Fibroblast of lung (primary cell): Measurements from ENCODE around the gene ANKS1A. TPM values are rescaled to one million over a fixed set of nuclear protein-coding genes. Genes with fewer than 3 reads are reported as not detected.
A peak's percentile ranks its signal among the peaks of the same experiment; 100 is the strongest.

ENCODE experiments used
- DNase-seq, 2 donors: peaks; one replicate each; pipeline versions ENCODE4 v3.0.0 to v3.0.0-alpha.2; 2010; ENCODE audit warnings: low read depth in 2 of 2
- H2AFZ ChIP-seq: 2 replicates; pipeline ENCODE4 v1.5.1; 2012; ENCODE audit warnings: low read length, control low read depth, inconsistent platforms
- H3K27ac ChIP-seq: 2 replicates; pipeline ENCODE4 v1.5.1; 2011; ENCODE audit warnings: low read length, control low read depth; ENCODE audit not compliant: insufficient read depth
- H3K27me3 ChIP-seq: 2 replicates; pipeline ENCODE4 v1.5.1; 2011; ENCODE audit warnings: mild to moderate bottlenecking, low read length; ENCODE audit not compliant: control insufficient read depth, insufficient read depth
- H3K36me3 ChIP-seq: 2 replicates; pipeline ENCODE4 v1.5.1; 2011; ENCODE audit warnings: low read length; ENCODE audit not compliant: control insufficient read depth, insufficient read depth
- H3K4me1 ChIP-seq: 2 replicates; pipeline ENCODE4 v1.5.1; 2011; ENCODE audit warnings: low read length; ENCODE audit not compliant: control insufficient read depth, insufficient read depth; ENCODE audit errors: extremely low read depth
- H3K4me2 ChIP-seq: 2 replicates; pipeline ENCODE4 v1.5.1; 2011; ENCODE audit warnings: low read length, control low read depth; ENCODE audit not compliant: insufficient read depth; ENCODE audit errors: extremely low read depth
- H3K4me3 ChIP-seq, 4 experiments: fragments of 200-600 bp in 1 of 4; sonication (generic) in 1 of 4; replicated peaks in 1 of 4; 2 replicates each; pipeline ENCODE4 v1.5.1; 2011 to 2016; ENCODE audit warnings: low read length in 4 of 4, low read depth in 3 of 4, mild to moderate bottlenecking in 3 of 4, control low read depth in 2 of 4, inconsistent platforms in 1 of 4, mixed read lengths in 1 of 4; ENCODE audit not compliant: insufficient read depth in 1 of 4; ENCODE audit errors: control extremely low read depth in 1 of 4
- H3K79me2 ChIP-seq: 2 replicates; pipeline ENCODE4 v1.5.1; 2012; ENCODE audit warnings: mild to moderate bottlenecking, low read length, inconsistent platforms; ENCODE audit not compliant: control insufficient read depth, insufficient read depth
- H3K9ac ChIP-seq: 2 replicates; pipeline ENCODE4 v1.5.1; 2011; ENCODE audit warnings: mild to moderate bottlenecking, low read length, control low read depth; ENCODE audit not compliant: insufficient read depth
- H3K9me3 ChIP-seq: 2 replicates; pipeline ENCODE4 v1.5.1; 2012; ENCODE audit warnings: low read depth, low read length; ENCODE audit not compliant: control insufficient read depth, insufficient read depth
- H4K20me1 ChIP-seq: 2 replicates; pipeline ENCODE4 v1.5.1; 2011; ENCODE audit warnings: low read length; ENCODE audit not compliant: control insufficient read depth, insufficient read depth; ENCODE audit errors: extremely low read depth
- EZH2 ChIP-seq: IDR thresholded peaks from 2 replicates; pipeline ENCODE4 v1.5.1; 2012; ENCODE audit warnings: low read length, control low read depth, mild to moderate bottlenecking; ENCODE audit errors: missing control alignments
- polyA plus RNA-seq, 2 donors: library from polyadenylated mRNA; depleted of rRNA in 1 of 2; stranded (reverse) in 1 of 2; unstranded in 1 of 2; fragments of >200 nt; gene quantifications; 2 replicates each; pipeline ENCODE4 v1.2.1, GENCODE V29; 2011 to 2012; ENCODE audit warnings: missing spikeins in 1 of 2
- total RNA-seq: library from RNA; depleted of rRNA; stranded (reverse); fragments of >200 nt; gene quantifications from 2 replicates; pipeline ENCODE4 v1.2.1, GENCODE V29; 2014
- TF ChIP-seq, protein P1 (sequence below), 2 donors: IDR thresholded peaks in 1 of 2; conservative IDR thresholded peaks in 1 of 2; 1 replicate in 1 of 2; 2 replicates in 1 of 2; pipeline ENCODE4 v1.5.1; 2011 to 2012; ENCODE audit warnings: low read length in 2 of 2, control low read depth in 1 of 2, inconsistent platforms in 1 of 2, low read depth in 1 of 2, mild to moderate bottlenecking in 1 of 2

The ANKS1A gene
- total and polyA plus RNA-seq, 2 donors (not counting 1 experiment from before 2014, with no cell fraction given): 3.6 to 7.8 TPM

DNA sequence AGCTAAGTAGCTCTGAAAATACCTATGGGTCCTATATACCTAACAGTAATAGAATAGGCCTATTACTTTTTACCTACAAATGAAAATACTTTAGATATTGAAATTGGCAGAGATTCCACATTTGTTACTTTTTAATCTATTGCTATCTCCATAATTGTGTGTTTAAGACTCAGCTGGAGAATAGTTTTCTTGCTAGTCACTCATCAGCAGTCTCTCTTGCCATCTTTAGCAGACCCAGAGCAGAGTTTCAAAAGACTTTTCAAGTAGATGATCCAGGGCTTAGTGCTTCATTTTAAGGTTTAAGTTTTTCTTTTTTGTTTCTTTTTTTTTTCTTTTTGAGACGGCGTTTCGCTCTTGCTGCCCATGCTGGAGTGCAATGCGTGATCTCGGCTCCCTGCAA is 12.9 kb downstream of the ANKS1A start:
- Histone ChIP-seq H3K4me1 (no peaks in the 10 kb centered on the region), H3K9me3 (no peaks in the 10 kb centered on the region), H3K4me3 (no peak overlapping the region), H3K79me2 (no peaks in the 10 kb centered on the region), H3K27ac (no peak overlapping the region), H3K27me3 (no peaks in the 10 kb centered on the region), H3K9ac (no peak overlapping the region), H4K20me1 (no peaks in the 10 kb centered on the region), H3K36me3 (no peaks in the 10 kb centered on the region), H2AFZ (no peak overlapping the region), H3K4me2 (no peak overlapping the region)
- TF ChIP-seq EZH2: no peak
- TF ChIP-seq, protein P1, sequence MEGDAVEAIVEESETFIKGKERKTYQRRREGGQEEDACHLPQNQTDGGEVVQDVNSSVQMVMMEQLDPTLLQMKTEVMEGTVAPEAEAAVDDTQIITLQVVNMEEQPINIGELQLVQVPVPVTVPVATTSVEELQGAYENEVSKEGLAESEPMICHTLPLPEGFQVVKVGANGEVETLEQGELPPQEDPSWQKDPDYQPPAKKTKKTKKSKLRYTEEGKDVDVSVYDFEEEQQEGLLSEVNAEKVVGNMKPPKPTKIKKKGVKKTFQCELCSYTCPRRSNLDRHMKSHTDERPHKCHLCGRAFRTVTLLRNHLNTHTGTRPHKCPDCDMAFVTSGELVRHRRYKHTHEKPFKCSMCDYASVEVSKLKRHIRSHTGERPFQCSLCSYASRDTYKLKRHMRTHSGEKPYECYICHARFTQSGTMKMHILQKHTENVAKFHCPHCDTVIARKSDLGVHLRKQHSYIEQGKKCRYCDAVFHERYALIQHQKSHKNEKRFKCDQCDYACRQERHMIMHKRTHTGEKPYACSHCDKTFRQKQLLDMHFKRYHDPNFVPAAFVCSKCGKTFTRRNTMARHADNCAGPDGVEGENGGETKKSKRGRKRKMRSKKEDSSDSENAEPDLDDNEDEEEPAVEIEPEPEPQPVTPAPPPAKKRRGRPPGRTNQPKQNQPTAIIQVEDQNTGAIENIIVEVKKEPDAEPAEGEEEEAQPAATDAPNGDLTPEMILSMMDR (conservative IDR thresholded peaks at IDR 0.05 in 1 of 2, IDR thresholded peaks at IDR 0.05 in 1 of 2; ENCODE audit: low read depth in 1 of 2, low read length in 2 of 2): no peak
- DNase-seq: peak in 1 of 2 donors; percentile 74

DNA sequence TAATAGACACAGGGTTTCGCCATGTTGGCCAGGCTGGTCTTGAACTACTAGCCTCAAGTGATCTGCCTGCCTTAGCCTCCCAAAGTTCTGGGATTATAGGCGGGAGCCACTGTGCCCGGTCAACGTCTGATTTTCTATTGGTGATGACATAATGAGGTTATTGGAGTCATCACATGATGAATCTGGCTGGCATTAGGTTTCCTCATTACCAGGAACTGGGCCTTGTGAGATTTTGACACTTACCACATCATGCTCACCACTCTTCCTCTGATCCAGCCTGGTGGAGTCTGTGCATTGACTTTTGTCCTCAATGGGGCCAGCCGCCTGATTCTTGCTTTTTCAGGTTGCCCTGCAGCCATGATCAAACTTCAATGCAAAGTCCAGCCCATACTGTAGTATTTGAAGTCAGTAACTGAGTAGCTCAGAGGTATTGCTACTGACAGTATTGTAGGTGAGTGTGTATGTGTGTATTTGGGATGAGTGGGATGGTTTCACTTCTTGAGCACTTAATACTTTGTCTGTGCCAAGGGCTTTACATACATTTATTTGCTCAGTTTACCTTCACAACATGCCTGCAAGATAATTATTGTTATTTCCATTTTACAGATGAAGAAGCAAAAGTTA is 16.0 kb downstream of the ANKS1A start:
- no peak overlapping the region for H3K9ac ChIP-seq
- no peak overlapping the region for H3K4me3 ChIP-seq
- no peak for DNase-seq
- no peak overlapping the region for H3K27ac ChIP-seq
- no peaks in the 10 kb centered on the region for H4K20me1 ChIP-seq
- TF ChIP-seq, protein P1 (conservative IDR thresholded peaks at IDR 0.05 in 1 of 2, IDR thresholded peaks at IDR 0.05 in 1 of 2; ENCODE audit: low read depth in 1 of 2, low read length in 2 of 2): no peak
- no peak for TF ChIP-seq EZH2
- no peak overlapping the region for H3K4me2 ChIP-seq
- H3K4me1 ChIP-seq: no peaks in the 10 kb centered on the region
- H3K27me3 ChIP-seq: no peaks in the 10 kb centered on the region
- H2AFZ ChIP-seq: no peak overlapping the region
- no peaks in the 10 kb centered on the region for H3K9me3 ChIP-seq
- H3K79me2 ChIP-seq: no peaks in the 10 kb centered on the region
- H3K36me3 ChIP-seq: no peaks in the 10 kb centered on the region

DNA sequence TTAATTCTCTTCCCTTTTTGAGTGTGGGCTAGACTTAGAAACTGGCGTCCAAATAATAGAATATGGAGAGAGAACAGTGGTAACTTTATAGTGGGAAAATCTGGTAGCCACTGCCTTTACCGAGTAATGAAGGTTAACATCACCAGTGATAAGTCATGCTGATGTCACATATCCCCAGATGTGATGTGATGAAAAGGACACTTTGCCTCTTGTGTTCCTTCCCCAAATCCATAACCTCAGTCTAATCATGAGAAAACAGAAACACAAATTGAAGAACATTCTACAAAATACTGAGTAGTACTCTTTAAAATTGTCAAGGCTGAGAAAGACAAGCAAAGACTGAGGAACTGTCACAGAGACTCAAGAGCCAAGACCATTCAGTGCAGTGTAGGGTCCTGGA is 17.8 kb downstream of the ANKS1A start:
- no peaks in the 10 kb centered on the region for H4K20me1 ChIP-seq
- H3K4me2 ChIP-seq: no peak overlapping the region
- no peaks in the 10 kb centered on the region for H3K9me3 ChIP-seq
- no peak overlapping the region for H2AFZ ChIP-seq
- no peaks in the 10 kb centered on the region for H3K27me3 ChIP-seq
- no peak overlapping the region for H3K9ac ChIP-seq
- no peaks in the 10 kb centered on the region for H3K79me2 ChIP-seq
- DNase-seq: no peak
- no peak for TF ChIP-seq EZH2
- TF ChIP-seq, protein P1 (conservative IDR thresholded peaks at IDR 0.05 in 1 of 2, IDR thresholded peaks at IDR 0.05 in 1 of 2; ENCODE audit: low read depth in 1 of 2, low read length in 2 of 2): no peak
- H3K36me3 ChIP-seq: no peaks in the 10 kb centered on the region
- no peaks in the 10 kb centered on the region for H3K4me1 ChIP-seq
- no peak overlapping the region for H3K27ac ChIP-seq
- H3K4me3 ChIP-seq: no peak overlapping the region
